D721Med (cell line): ENCODE results near the gene FUBP3.

Experiments
- DNase-seq: peaks from one replicate; pipeline ENCODE4 v3.0.0; 2011; ENCODE audit warnings: low spot score; ENCODE audit not compliant: insufficient read length
- FAIRE-seq: peaks from 2 replicates; lab custom pipeline; 2011; peaks lifted over from hg19 to GRCh38; lab: Jason Lieb, UNC
- CTCF ChIP-seq: IDR thresholded peaks from 2 replicates; pipeline ENCODE4 v1.5.1; 2012; ENCODE audit warnings: mild to moderate bottlenecking, control low read depth; ENCODE audit not compliant: insufficient read depth; ENCODE audit errors: missing control alignments

The FUBP3 gene

GRCh38 chr9:130661451-130662098 lies 82.2 kb downstream of the FUBP3 start:
- FAIRE-seq: no peak
- TF ChIP-seq CTCF: no peak
- DNase-seq: no peak

- TF ChIP-seq CTCF: no peak
- no peak for DNase-seq
- FAIRE-seq: no peak
Observed at GRCh38 chr9:130662099-130662969, 83.0 kb downstream of the FUBP3 start.

GRCh38 chr9:130662970-130663257 lies 83.5 kb downstream of the FUBP3 start:
- DNase-seq (no peak), FAIRE-seq (no peak)

GRCh38 chr9:130663258-130663976 lies 84.0 kb downstream of the FUBP3 start:
- DNase-seq (peak; percentile 52), FAIRE-seq (no peak)
- TF ChIP-seq CTCF: no peak

More at GRCh38 chr9:130662970-130663257, 83.5 kb downstream of the FUBP3 start:
- no peak for TF ChIP-seq CTCF

GRCh38 chr9:130663977-130664250 lies 84.5 kb downstream of the FUBP3 start:
- FAIRE-seq (no peak), DNase-seq (no peak)
- TF ChIP-seq CTCF: no peak

GRCh38 chr9:130664251-130665028 lies 85.1 kb downstream of the FUBP3 start, which contains the start of gene PRDM12:
TSS of gene PRDM12 (plus strand) at chr9:130664594. CDS start at chr9:130664654, 60 bp downstream.
- DNase-seq: no peak
- no peak for TF ChIP-seq CTCF
- FAIRE-seq: no peak
